Measurements from ENCODE around the gene DNAAF5. TPM values are rescaled to one million over a fixed set of nuclear protein-coding genes. Genes with fewer than 3 reads are reported as not detected.

DNAAF5 gene
- total RNA-seq, 2 donors from 2014 or later = 17.9 to 46.5 TPM

DNA sequence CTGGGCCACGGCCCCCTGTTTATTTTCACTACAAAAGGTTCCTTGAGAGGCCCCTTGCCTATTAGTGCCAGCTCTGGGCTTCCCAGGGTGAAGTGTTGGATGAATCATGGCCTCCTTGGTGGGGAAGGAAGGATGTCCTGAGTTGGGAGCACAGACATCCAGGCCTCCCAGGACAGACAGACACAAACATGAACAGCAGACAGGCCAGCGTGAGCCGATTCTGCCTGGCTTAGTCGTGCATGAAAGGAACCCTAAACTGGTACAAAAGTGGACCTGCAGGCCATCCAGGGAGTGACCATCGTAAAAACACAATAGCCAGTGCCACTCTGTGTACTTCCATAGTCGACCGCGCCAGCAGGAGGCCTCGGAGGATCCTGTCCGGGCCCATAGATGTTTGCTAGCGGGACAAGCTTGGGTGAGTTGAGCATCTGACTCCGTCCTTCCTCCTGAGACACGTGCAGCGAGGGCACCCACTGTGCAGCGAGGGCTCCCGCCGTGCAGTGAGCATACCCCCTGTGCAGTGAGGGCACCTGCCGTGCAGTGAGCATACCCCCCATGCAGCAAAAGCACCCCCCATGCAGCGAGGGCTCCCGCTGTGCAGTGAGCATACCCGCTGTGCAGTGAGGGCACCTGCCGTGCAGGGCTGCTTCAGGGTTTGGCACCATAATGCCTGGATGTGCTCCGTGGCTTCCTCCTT lies 51.9 kb downstream of the DNAAF5 start:
- Histone ChIP-seq H3K4me1 (no peaks in the 10 kb centered on the region), H3K9me3 (no peaks in the 10 kb centered on the region), H3K36me3 (replicated peaks in 1 of 2; ENCODE audit: insufficient read depth in 1 of 2, low read depth in 2 of 2) (peaks cover 0 to 4% of the 10 kb centered on the region in 2 donors), H3K4me3 (no peak overlapping the region), H3K27me3 (no peaks in the 10 kb centered on the region), H3K27ac (no peak overlapping the region)
- TF ChIP-seq POLR2A (IDR thresholded peaks at IDR 0.05) = no peak
- TF ChIP-seq, protein P1, sequence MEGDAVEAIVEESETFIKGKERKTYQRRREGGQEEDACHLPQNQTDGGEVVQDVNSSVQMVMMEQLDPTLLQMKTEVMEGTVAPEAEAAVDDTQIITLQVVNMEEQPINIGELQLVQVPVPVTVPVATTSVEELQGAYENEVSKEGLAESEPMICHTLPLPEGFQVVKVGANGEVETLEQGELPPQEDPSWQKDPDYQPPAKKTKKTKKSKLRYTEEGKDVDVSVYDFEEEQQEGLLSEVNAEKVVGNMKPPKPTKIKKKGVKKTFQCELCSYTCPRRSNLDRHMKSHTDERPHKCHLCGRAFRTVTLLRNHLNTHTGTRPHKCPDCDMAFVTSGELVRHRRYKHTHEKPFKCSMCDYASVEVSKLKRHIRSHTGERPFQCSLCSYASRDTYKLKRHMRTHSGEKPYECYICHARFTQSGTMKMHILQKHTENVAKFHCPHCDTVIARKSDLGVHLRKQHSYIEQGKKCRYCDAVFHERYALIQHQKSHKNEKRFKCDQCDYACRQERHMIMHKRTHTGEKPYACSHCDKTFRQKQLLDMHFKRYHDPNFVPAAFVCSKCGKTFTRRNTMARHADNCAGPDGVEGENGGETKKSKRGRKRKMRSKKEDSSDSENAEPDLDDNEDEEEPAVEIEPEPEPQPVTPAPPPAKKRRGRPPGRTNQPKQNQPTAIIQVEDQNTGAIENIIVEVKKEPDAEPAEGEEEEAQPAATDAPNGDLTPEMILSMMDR (IDR thresholded peaks at IDR 0.05) = no peak
- intact Hi-C loops (cut with DNase I) = loop anchor here (5.0 kb wide), 1 partner anchor 461 kb away; no protein-coding TSS in a partner anchor
- ATAC-seq (no peak), DNase-seq (no peak)
- WGBS, 2 donors = 75 to 93% methylated on average over 1 to 21 of the region's 23 CpGs

DNA sequence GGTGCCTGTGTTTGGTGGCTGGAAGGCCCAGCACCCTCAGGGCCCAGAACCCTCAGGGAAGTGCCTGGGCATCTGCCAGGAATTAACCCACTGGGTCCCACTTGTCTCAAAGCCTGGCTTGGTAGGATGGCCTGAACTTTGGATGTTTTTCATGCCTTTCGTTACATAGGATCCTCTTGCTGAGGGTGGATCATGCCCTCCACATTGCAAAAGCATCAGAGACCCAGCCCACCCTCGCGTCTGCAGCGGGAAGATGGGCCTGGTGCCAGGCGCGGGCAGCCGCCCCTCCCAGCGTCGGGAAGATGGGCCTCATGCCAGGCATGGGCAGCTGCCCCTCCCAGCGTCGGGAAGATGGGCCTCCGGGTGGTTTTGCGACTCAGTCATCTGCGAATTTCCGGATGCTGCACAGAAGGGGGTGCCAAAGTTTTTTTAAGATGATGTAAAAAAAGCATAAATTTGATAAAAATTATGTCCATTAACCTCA lies 52.5 kb downstream of the DNAAF5 start:
- TF ChIP-seq, protein P1 (IDR thresholded peaks at IDR 0.05) = no peak
- TF ChIP-seq POLR2A (IDR thresholded peaks at IDR 0.05) = no peak
- DNase-seq = no peak
- Histone ChIP-seq H3K27me3 (no peaks in the 10 kb centered on the region), H3K4me1 (no peaks in the 10 kb centered on the region), H3K9me3 (no peaks in the 10 kb centered on the region), H3K4me3 (no peak overlapping the region), H3K27ac (no peak overlapping the region), H3K36me3 (replicated peaks in 1 of 2; ENCODE audit: insufficient read depth in 1 of 2, low read depth in 2 of 2) (peaks cover 0 to 3% of the 10 kb centered on the region in 2 donors)
- ATAC-seq = no peak
- intact Hi-C loops (cut with DNase I) = loop anchor here (5.0 kb wide), 1 partner anchor 462 kb away; no protein-coding TSS in a partner anchor
- WGBS, 2 donors = 46 to 85% methylated on average over 8 to 15 of the region's 15 CpGs

DNA sequence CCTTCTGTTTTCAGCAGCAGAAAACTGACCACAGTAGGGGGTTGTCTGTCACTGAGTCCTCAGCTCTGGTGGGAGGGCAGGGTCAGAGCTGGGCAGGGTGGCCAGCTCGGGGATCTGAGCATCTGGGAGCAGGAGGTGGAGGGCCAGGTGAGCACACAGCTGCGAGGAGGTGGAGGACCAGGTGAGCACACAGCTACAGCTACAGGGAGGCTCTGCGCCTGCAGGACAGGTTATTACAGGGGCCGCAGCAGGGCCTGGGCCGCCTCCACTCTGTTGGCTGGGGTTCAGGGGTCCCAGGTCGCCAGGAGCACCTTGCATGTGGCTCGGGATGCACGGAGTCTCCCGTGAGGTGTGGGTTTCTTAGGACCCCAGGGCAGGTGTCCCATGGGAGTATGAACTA lies 53.0 kb downstream of the DNAAF5 start:
- H3K4me3 ChIP-seq = no peak overlapping the region
- TF ChIP-seq, protein P1 (IDR thresholded peaks at IDR 0.05) = no peak
- TF ChIP-seq POLR2A (IDR thresholded peaks at IDR 0.05) = no peak
- WGBS, 2 donors = 81 to 84% methylated on average over 9 of the region's 9 CpGs
- no peak for DNase-seq
- no peak overlapping the region for H3K27ac ChIP-seq
- no peak for ATAC-seq
- intact Hi-C loops (cut with DNase I) = loop anchor here (5.0 kb wide), 1 partner anchor 462 kb away; no protein-coding TSS in a partner anchor
- H3K27me3 ChIP-seq = no peaks in the 10 kb centered on the region
- peaks cover 0 to 4% of the 10 kb centered on the region in 2 donors for H3K36me3 ChIP-seq (replicated peaks in 1 of 2; ENCODE audit: insufficient read depth in 1 of 2, low read depth in 2 of 2)
- H3K4me1 ChIP-seq = no peaks in the 10 kb centered on the region
- H3K9me3 ChIP-seq = no peaks in the 10 kb centered on the region

DNA sequence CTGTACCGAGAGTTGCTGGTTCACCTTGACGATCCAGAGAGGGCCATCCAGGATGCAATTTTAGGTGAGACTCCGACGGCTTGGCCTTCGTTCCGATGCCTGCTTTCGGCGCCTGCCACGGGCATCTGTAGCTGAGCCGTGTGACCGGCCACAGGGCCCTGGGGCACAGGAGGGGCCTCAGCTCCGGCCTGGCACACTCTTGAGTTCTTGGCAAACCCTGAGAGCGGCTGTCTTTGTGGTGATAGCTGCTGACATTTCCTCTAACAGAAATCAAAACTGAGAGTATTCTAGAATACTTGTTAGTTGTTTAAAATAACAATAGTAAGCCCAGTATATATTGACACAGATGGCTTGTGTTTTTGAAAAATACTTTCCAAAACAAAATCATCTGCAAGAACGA lies 53.6 kb downstream of the DNAAF5 start:
- TF ChIP-seq, protein P1 (IDR thresholded peaks at IDR 0.05) = no peak
- no peak for TF ChIP-seq POLR2A (IDR thresholded peaks at IDR 0.05)
- no peaks in the 10 kb centered on the region for H3K9me3 ChIP-seq
- ATAC-seq (no peak), DNase-seq (no peak)
- peaks cover 0 to 8% of the 10 kb centered on the region in 2 donors for H3K36me3 ChIP-seq (replicated peaks in 1 of 2; ENCODE audit: insufficient read depth in 1 of 2, low read depth in 2 of 2)
- intact Hi-C loops (cut with DNase I) = loop anchor here (5.0 kb wide), 1 partner anchor 92 kb away; no protein-coding TSS in a partner anchor
- H3K27ac ChIP-seq = no peak overlapping the region
- no peaks in the 10 kb centered on the region for H3K27me3 ChIP-seq
- H3K4me1 ChIP-seq = no peaks in the 10 kb centered on the region
- 79 to 89% methylated on average over 9 to 12 of the region's 14 CpGs for WGBS, 2 donors
- no peak overlapping the region for H3K4me3 ChIP-seq

Data from body of pancreas (tissue), 4 donors.